SH-SY5Y (cell line): ENCODE data around the gene FCRLB.

ENCODE experiments used
- GATA2 ChIP-seq: IDR thresholded peaks from 2 replicates; pipeline ENCODE4 v1.6.1; 2011; ENCODE audit warnings: mild to moderate bottlenecking, low read depth, low read length
- GATA3 ChIP-seq: IDR thresholded peaks from 2 replicates; pipeline ENCODE4 v1.6.1; 2011; ENCODE audit warnings: low read depth, mild to moderate bottlenecking, low read length, moderate library complexity

DNA sequence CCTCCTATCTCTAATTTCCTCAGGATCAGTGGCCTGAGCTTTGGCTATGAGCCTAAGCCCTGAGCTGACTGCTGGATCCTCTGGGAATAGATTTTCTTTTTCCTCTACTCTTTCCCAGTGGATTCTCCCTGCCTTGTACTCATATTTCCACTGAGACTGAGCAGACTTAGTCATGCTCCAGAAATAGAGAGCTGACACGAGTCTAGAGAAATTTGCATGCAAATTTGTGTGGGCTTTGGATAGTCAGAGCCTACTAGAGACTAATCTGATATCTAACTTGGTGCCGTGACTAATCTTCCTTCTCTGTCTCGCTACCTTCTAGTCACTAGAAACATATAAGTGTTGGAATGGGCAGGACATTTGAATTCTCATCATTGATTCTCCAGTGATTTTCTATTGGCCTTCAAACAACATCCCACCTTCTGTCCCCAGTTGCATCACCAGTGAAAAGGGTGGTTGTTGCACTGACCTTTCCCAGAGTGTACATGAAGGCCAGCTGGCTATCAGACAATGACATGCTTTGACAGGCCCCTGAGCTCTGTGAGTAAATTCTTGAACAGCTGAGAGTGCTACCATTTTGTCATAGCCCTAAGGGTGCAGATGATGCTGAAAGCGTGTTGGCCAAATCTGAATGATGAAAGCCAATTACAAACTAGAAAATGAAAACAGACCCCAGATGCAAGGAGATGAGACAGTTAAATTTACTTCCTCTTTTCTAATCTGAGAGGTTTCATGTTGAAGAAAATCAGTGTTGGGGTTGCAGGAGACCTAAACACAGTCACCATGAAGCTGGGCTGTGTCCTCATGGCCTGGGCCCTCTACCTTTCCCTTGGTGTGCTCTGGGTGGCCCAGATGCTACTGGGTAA lies 14.6 kb upstream of the FCRLB start, which contains the start of gene FCRLA:
- no peak for TF ChIP-seq GATA3
- TF ChIP-seq GATA2: no peak
